Kidney epithelial cell (primary cell): ENCODE results near the gene KLRF2. TPM values are rescaled to one million over a fixed set of nuclear protein-coding genes. Genes with fewer than 3 reads are reported as not detected.

ENCODE experiments used
- DNase-seq: peaks from one replicate; pipeline ENCODE4 v3.0.0-alpha.2; 2010; ENCODE audit warnings: low read depth
- H3K27me3 ChIP-seq: 2 replicates; pipeline ENCODE4 v1.6.0; 2011; ENCODE audit warnings: low read length; ENCODE audit not compliant: control insufficient read depth, insufficient read depth
- H3K36me3 ChIP-seq: 2 replicates; pipeline ENCODE4 v1.5.1; 2011; ENCODE audit warnings: low read length; ENCODE audit not compliant: control insufficient read depth, insufficient read depth
- H3K4me3 ChIP-seq: 2 replicates; pipeline ENCODE4 v1.5.1; 2011; ENCODE audit warnings: low read depth, mild to moderate bottlenecking, control low read depth, low read length
- CTCF ChIP-seq: IDR thresholded peaks from 2 replicates; pipeline ENCODE4 v1.5.1; 2011; ENCODE audit warnings: mild to moderate bottlenecking, moderate library complexity, low read length, control low read depth, inconsistent platforms; ENCODE audit not compliant: insufficient read depth, poor library complexity, severe bottlenecking
- total RNA-seq: library from RNA; depleted of rRNA; stranded (reverse); fragments of >200 nt; gene quantifications from 2 replicates; pipeline ENCODE4 v1.2.3, GENCODE V29; 2015

The KLRF2 gene
- total RNA-seq, 1 donor from 2014 or later = not detected

GRCh38 chr12:9919443-9919842, 38.2 kb downstream of the KLRF2 start:
- no peak overlapping the region for H3K4me3 ChIP-seq
- TF ChIP-seq CTCF = no peak
- no peaks in the 10 kb centered on the region for H3K36me3 ChIP-seq
- no peaks in the 10 kb centered on the region for H3K27me3 ChIP-seq
- DNase-seq = no peak

DNA sequence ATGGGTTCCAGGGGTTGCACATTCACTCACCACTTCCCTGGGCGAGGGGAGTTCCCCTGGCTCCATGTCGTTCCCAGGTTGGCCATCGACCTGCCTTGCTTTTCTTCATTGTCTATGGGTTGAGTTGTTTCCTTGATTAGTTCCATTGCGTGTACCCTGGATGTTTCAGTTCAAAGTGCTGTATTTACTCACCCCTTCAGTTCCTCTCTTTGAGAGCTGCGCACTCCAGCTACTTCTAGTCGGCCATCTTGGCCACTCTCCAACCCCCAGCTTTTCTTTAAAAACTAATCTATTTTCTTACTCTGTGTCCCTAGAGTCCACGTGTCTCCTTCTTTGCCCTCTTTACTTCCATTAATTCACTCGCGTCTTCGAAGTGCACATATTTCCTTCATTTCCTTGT, 39.2 kb downstream of the KLRF2 start:
- DNase-seq = no peak
- Histone ChIP-seq H3K4me3 (no peak overlapping the region), H3K36me3 (no peaks in the 10 kb centered on the region), H3K27me3 (no peaks in the 10 kb centered on the region)
- no peak for TF ChIP-seq CTCF

DNA sequence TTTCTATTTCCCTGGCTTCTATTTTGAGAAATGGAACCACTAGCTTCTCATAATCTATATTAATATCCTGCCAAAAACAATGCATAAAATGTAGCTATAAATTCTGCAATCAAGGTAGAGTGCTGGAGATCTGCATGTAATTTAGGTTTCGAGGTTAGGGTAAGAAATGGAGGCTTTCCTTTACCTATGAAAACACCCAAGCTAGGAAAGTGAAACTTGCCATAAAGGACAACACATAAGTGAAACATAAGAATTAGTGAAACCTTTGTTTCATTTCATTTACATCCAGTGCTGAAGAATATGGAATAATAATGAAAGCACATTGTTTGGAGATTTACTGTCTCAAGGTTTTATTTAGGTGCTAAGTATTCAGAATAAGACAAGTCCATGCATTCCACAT, 41.1 kb downstream of the KLRF2 start:
- no peak for DNase-seq
- no peak overlapping the region for H3K4me3 ChIP-seq
- no peak for TF ChIP-seq CTCF
- H3K27me3 ChIP-seq = no peaks in the 10 kb centered on the region
- H3K36me3 ChIP-seq = no peaks in the 10 kb centered on the region

GRCh38 chr12:9925705-9926393, 44.6 kb downstream of the KLRF2 start:
- peak; percentile 49 for TF ChIP-seq CTCF
- Histone ChIP-seq H3K36me3 (no peaks in the 10 kb centered on the region), H3K4me3 (no peak overlapping the region), H3K27me3 (no peaks in the 10 kb centered on the region)
- peak; percentile 4 for DNase-seq

- H3K36me3 ChIP-seq = no peaks in the 10 kb centered on the region
- DNase-seq = no peak
- no peaks in the 10 kb centered on the region for H3K27me3 ChIP-seq
- TF ChIP-seq CTCF = no peak
- H3K4me3 ChIP-seq = no peak overlapping the region
Measured at GRCh38 chr12:9926876-9927275, 45.6 kb downstream of the KLRF2 start.

DNA sequence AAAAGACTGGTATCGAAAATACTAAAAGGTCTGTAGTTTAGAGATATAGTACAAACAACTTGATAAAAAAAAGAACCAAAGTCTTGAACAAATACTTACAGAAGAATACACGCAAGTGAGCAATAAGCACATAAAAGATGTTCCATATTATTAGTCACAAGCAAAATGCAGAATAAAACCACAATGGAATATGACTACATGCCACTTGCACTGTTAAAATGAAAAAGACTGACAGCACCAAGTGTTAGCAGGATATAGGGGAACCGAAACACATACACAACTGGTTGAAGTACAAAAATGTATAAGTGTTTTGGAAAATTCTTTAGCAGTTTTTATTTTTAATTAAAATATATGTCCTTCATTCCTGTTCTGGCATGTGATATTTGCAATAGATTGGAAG, 47.3 kb downstream of the KLRF2 start:
- H3K27me3 ChIP-seq = no peaks in the 10 kb centered on the region

More for the DNA sequence above, 47.3 kb downstream of the KLRF2 start:
- DNase-seq = no peak
- no peak overlapping the region for H3K4me3 ChIP-seq
- no peak for TF ChIP-seq CTCF
- H3K36me3 ChIP-seq = no peaks in the 10 kb centered on the region
